ENCODE results near the gene CDHR3. TPM values are rescaled to one million over a fixed set of nuclear protein-coding genes. Genes with fewer than 3 reads are reported as not detected.
"Not testable (repeated sequence)": the region's sequence is repeated elsewhere in the genome, so short reads cannot be mapped to it uniquely, and the experiment has no call there.

Gene CDHR3
- total RNA-seq, 1 donor from 2014 or later = 10.6 TPM

DNA sequence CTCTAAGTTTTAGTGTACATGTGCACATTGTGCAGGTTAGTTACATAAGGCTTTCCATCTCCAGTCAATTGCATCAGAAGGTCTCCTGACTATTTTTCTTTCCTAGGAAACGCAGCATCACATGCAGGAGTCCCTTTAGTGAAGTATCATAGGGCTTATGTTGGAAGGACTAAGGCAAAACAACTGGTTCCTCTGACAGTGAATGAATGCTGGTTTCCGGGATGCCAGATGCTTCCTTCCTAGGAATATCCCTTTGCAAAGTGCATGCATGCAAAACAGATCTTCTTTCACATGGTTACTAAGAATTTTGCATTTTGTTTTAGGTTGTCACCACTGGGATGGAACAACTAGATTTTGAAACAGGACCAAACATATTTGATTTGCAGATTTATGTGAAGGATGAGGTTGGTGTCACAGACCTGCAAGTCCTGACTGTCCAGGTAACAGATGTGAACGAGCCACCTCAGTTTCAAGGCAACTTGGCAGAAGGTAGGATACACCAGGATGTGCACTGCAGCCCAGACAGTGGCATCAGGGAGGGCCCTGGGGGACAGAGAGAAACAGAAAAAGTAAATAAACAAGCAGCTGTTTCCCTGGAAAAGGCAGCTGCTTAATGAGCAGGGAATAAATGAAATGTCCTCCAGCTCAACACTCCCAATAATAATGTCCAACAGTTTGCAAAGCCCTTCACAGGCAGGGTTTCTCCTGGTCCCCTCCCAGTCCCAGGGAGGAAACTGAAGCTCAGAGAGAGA, 17.8 kb downstream of the CDHR3 start:
- H3K36me3 Mint-ChIP-seq (ENCODE audit: low read depth, unreplicated experiment) = no peaks in the 10 kb centered on the region
- DNase-seq (ENCODE audit: low spot score) = no peak

DNA sequence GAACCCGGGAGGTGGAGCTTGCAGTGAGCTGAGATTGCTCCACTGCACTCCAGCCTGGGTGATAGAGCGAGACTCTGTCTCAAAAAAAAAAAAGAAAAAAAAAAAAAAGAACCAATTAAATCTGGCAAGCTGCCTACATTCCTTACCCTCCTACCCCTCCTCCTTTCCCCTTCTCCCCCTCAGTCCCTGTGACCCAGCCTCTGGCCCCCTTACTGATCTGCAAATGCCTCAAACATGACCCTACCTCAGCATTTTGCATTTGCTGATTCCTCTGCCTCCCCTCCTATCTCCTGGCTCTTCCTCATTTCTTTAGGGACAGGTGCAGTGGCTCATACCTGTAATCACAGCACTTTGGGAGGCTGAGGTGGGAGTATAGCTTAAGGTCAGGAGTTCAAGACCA, 19.3 kb downstream of the CDHR3 start:
- DNase-seq (ENCODE audit: low spot score) = no peak
- TF ChIP-seq CTCF (IDR thresholded peaks at IDR 0.05; ENCODE audit: unreplicated experiment) = no peak
- Mint-ChIP-seq H3K4me3 (ENCODE audit: unreplicated experiment) (no peak overlapping the region), H3K36me3 (ENCODE audit: low read depth, unreplicated experiment) (no peaks in the 10 kb centered on the region), H3K27me3 (ENCODE audit: unreplicated experiment) (no peaks in the 10 kb centered on the region), H3K4me1 (ENCODE audit: unreplicated experiment) (peaks cover 5% of the 10 kb centered on the region), H3K9me3 (ENCODE audit: unreplicated experiment) (no peaks in the 10 kb centered on the region), H3K27ac (ENCODE audit: unreplicated experiment) (no peak overlapping the region)

More for the DNA sequence above, 17.8 kb downstream of the CDHR3 start:
- no peaks in the 10 kb centered on the region for H3K9me3 Mint-ChIP-seq (ENCODE audit: unreplicated experiment)
- peaks cover 8% of the 10 kb centered on the region for H3K4me1 Mint-ChIP-seq (ENCODE audit: unreplicated experiment)
- TF ChIP-seq CTCF (IDR thresholded peaks at IDR 0.05; ENCODE audit: unreplicated experiment) = no peak
- H3K27ac Mint-ChIP-seq (ENCODE audit: unreplicated experiment) = no peak overlapping the region
- no peak overlapping the region for H3K4me3 Mint-ChIP-seq (ENCODE audit: unreplicated experiment)
- H3K27me3 Mint-ChIP-seq (ENCODE audit: unreplicated experiment) = no peaks in the 10 kb centered on the region

DNA sequence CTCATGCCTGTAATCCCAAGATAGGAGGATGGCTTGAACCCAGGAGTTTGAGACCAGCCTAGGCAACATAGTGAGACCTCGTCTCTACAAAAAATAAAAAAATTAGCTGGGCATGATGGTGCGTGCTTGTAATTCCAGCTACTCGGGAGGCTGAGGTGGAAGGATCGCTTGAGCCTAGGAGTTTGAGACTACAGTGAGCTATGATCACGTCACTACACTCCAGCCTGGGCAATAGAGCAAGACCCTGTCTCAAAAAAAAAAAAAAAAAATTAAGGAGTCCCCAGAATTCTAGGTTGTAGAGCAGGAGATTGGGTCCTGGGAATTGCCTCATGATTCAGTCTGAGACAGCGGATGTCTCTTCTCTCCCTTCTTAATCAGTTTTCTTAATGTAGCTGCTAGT, 21.7 kb downstream of the CDHR3 start:
- not testable (repeated sequence) for H3K27ac Mint-ChIP-seq (ENCODE audit: unreplicated experiment); H3K9me3 Mint-ChIP-seq (ENCODE audit: unreplicated experiment); H3K27me3 Mint-ChIP-seq (ENCODE audit: unreplicated experiment); DNase-seq (ENCODE audit: low spot score); H3K4me3 Mint-ChIP-seq (ENCODE audit: unreplicated experiment); H3K36me3 Mint-ChIP-seq (ENCODE audit: low read depth, unreplicated experiment)
- H3K4me1 Mint-ChIP-seq (ENCODE audit: unreplicated experiment) = peaks cover 11% of the 10 kb centered on the region

DNA sequence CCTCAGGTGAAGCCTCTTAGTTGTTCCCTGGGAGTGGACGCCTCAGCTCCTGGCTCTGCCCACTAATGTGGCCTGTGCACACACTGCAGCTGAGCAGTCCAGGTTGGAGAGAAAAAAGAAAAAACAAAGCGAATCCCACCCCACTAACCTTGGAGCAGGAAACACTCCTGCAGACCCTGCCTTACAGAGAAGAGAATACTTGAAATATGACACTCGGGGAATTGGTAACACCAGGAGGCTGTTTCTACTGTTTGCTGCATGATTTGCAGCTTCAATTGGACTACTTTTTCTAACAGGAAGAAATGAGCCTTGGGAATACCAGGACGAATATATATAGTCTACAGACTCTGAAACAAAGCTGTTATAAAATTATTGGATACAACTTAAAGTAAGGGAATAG, 22.2 kb downstream of the CDHR3 start:
- H3K36me3 Mint-ChIP-seq (ENCODE audit: low read depth, unreplicated experiment) = no peaks in the 10 kb centered on the region
- TF ChIP-seq CTCF (IDR thresholded peaks at IDR 0.05; ENCODE audit: unreplicated experiment) = no peak
- H3K27ac Mint-ChIP-seq (ENCODE audit: unreplicated experiment) = no peak overlapping the region
- no peak overlapping the region for H3K4me3 Mint-ChIP-seq (ENCODE audit: unreplicated experiment)
- H3K4me1 Mint-ChIP-seq (ENCODE audit: unreplicated experiment) = peaks cover 12% of the 10 kb centered on the region
- peaks cover 3% of the 10 kb centered on the region for H3K27me3 Mint-ChIP-seq (ENCODE audit: unreplicated experiment)
- no peak for DNase-seq (ENCODE audit: low spot score)
- H3K9me3 Mint-ChIP-seq (ENCODE audit: unreplicated experiment) = no peaks in the 10 kb centered on the region

- Mint-ChIP-seq H3K27ac (ENCODE audit: unreplicated experiment) (no peak overlapping the region), H3K36me3 (ENCODE audit: low read depth, unreplicated experiment) (no peaks in the 10 kb centered on the region), H3K4me3 (ENCODE audit: unreplicated experiment) (no peak overlapping the region), H3K9me3 (ENCODE audit: unreplicated experiment) (no peaks in the 10 kb centered on the region), H3K4me1 (ENCODE audit: unreplicated experiment) (peaks cover 10% of the 10 kb centered on the region), H3K27me3 (ENCODE audit: unreplicated experiment) (peaks cover 3% of the 10 kb centered on the region)
- TF ChIP-seq CTCF (IDR thresholded peaks at IDR 0.05; ENCODE audit: unreplicated experiment) = no peak
- no peak for DNase-seq (ENCODE audit: low spot score)
These were observed 22.7 kb downstream of the CDHR3 start for GRCh38 chr7:105985672-105986215.

Data from endothelial cell (in vitro differentiated cells).